Panc1 (cell line): Measurements from ENCODE around the gene KCNC1. TPM values are rescaled to one million over a fixed set of nuclear protein-coding genes. Genes with fewer than 3 reads are reported as not detected.

Experiments used
- ATAC-seq: fragments of 200-7000 bp; cut with Tn5 transposase; 2 replicates; pipeline ENCODE4 v1.9.1; 2020; ENCODE audit warnings: mild to moderate bottlenecking, moderate library complexity
- BruUV-seq: library from RNA; stranded (reverse); fragments of 400-500 nt; replicated peaks from 2 replicates; lab custom pipeline; 2021; lab: Mats Ljungman, UMichigan
- CTCF ChIA-PET: fragments of 300-600 bp; sonication (Branson Sonifier 250); formaldehyde crosslinking; loops from one replicate; lab custom pipeline; 2022; ENCODE audit warnings: antibody characterized with exemption; lab: Charles Lee
- POLR2A ChIA-PET: fragments of 300-600 bp; sonication (Branson Sonifier 250); formaldehyde crosslinking; loops from one replicate; lab custom pipeline; 2022; ENCODE audit warnings: antibody characterized with exemption; lab: Charles Lee
- DNase-seq: peaks from one replicate; pipeline ENCODE4 v3.0.0-alpha.2; 2010; ENCODE audit warnings: low read depth, low spot score
- H3K27ac ChIP-seq: 2 replicates; pipeline ENCODE4 v1.5.1; 2011; ENCODE audit warnings: mild to moderate bottlenecking, low read length, inconsistent platforms
- H3K27me3 ChIP-seq: fragments of 200-500 bp; sonication (Bioruptor generic); 2 replicates; pipeline ENCODE4 v1.6.0; 2014; ENCODE audit warnings: low read length, inconsistent platforms; ENCODE audit not compliant: control insufficient read depth, insufficient read depth
- H3K36me3 ChIP-seq: fragments of 200-500 bp; sonication (Bioruptor generic); 2 replicates; pipeline ENCODE4 v1.5.1; 2014; ENCODE audit warnings: inconsistent platforms, mild to moderate bottlenecking, low read length, moderate library complexity; ENCODE audit not compliant: control insufficient read depth, insufficient read depth
- H3K4me1 ChIP-seq: 2 replicates; pipeline ENCODE4 v1.5.1; 2011; ENCODE audit warnings: inconsistent platforms, mild to moderate bottlenecking, low read length, moderate library complexity; ENCODE audit not compliant: control insufficient read depth, insufficient read depth
- H3K4me3 ChIP-seq, 2 experiments: 2 replicates each; pipeline ENCODE4 v1.5.1; 2011 to 2012; ENCODE audit warnings: low read depth in 2 of 2, low read length in 2 of 2, mild to moderate bottlenecking in 2 of 2, inconsistent platforms in 1 of 2, moderate library complexity in 1 of 2
- H3K9me3 ChIP-seq: fragments of 200-500 bp; sonication (Bioruptor generic); 2 replicates; pipeline ENCODE4 v1.5.1; 2014; ENCODE audit warnings: low read depth, mild to moderate bottlenecking, inconsistent platforms, low read length, moderate library complexity; ENCODE audit not compliant: control insufficient read depth, insufficient read depth
- CTCF ChIP-seq: fragments of 450-650 bp; IDR thresholded peaks from 2 replicates; pipeline ENCODE4 v1.5.1; 2017; ENCODE audit warnings: mild to moderate bottlenecking
- POLR2AphosphoS5 ChIP-seq: IDR thresholded peaks from 2 replicates; pipeline ENCODE4 v1.6.1; 2012; ENCODE audit warnings: mild to moderate bottlenecking, low read depth, low read length, moderate library complexity
- REST ChIP-seq, 2 experiments: IDR thresholded peaks; 2 replicates each; pipeline ENCODE4 v1.6.1; 2011 to 2012; ENCODE audit warnings: low read depth in 2 of 2, control low read depth in 1 of 2, low read length in 1 of 2, mild to moderate bottlenecking in 1 of 2, moderate library complexity in 1 of 2; ENCODE audit not compliant: insufficient read depth in 1 of 2
- SIN3A ChIP-seq: IDR thresholded peaks from 2 replicates; pipeline ENCODE4 v1.6.1; 2012; ENCODE audit warnings: low read depth, mild to moderate bottlenecking, low read length, moderate library complexity, borderline replicate concordance; ENCODE audit not compliant: insufficient read depth
- TCF7L2 ChIP-seq: IDR thresholded peaks from 2 replicates; pipeline ENCODE4 v1.6.1; 2011; ENCODE audit warnings: mild to moderate bottlenecking, low read depth, low read length, inconsistent platforms
- in situ Hi-C: cut with HindIII; loops from 2 replicates; pipeline ENCODE4 v1.10.0; 2016; ENCODE audit warnings: low sequenced_read_pairs, low pct_unique_long_range_greater_than_20kb
- intact Hi-C: fragments of 100-400 bp; cut with micrococcal nuclease; formaldehyde crosslinking; loops from one replicate; pipeline ENCODE4 v1.10.0; 2022; ENCODE audit not compliant: unreplicated experiment
- total RNA-seq: library from RNA; stranded (reverse); gene quantifications from one replicate; pipeline ENCODE4 v1.2.1, GENCODE V29; 2021; ENCODE audit not compliant: unreplicated experiment

The KCNC1 gene
- total RNA-seq, 1 experiment from 2014 or later: 0.95 TPM

- no peaks in the 10 kb centered on the region for H3K4me1 ChIP-seq
- TF ChIP-seq TCF7L2 (no peak), REST (IDR thresholded peaks at IDR 0.05; ENCODE audit: insufficient read depth in 1 of 2, low read depth in 2 of 2, low read length in 1 of 2) (no peak), CTCF (no peak), POLR2AphosphoS5 (no peak), SIN3A (no peak)
- no peaks in the 10 kb centered on the region for H3K27me3 ChIP-seq
- ATAC-seq (no peak), DNase-seq (no peak)
- H3K9me3 ChIP-seq: no peaks in the 10 kb centered on the region
- intact Hi-C loops (no loop called here), in situ Hi-C loops (no loop called here)
- ChIA-PET CTCF (no interaction called here), POLR2A (no interaction called here)
- no peaks in the 10 kb centered on the region for H3K36me3 ChIP-seq
- H3K27ac ChIP-seq: no peak overlapping the region
- H3K4me3 ChIP-seq: no peak overlapping the region
- no TSS peak for BruUV-seq
Measured at GRCh38 chr11:17745023-17745772, 10.6 kb downstream of the KCNC1 start.

- intact Hi-C loops (no loop called here), in situ Hi-C loops (no loop called here)
- Histone ChIP-seq H3K27ac (no peak overlapping the region), H3K27me3 (0 out of 2 replicates have a peak, but pooled peaks cover 2% of the 10 kb centered on the region), H3K9me3 (no peaks in the 10 kb centered on the region), H3K4me1 (no peaks in the 10 kb centered on the region), H3K4me3 (no peak overlapping the region), H3K36me3 (no peaks in the 10 kb centered on the region)
- POLR2A ChIA-PET: no interaction called here
- no peak for TF ChIP-seq REST (IDR thresholded peaks at IDR 0.05; ENCODE audit: insufficient read depth in 1 of 2, low read depth in 2 of 2, low read length in 1 of 2)
- no peak for TF ChIP-seq TCF7L2
- TF ChIP-seq CTCF: no peak
- no peak for TF ChIP-seq SIN3A
- TF ChIP-seq POLR2AphosphoS5: no peak
- CTCF ChIA-PET: interaction anchor here (1.3 kb wide), 1 partner anchor 15 kb away, joined by 6 read pairs; no protein-coding TSS in a partner anchor
- ATAC-seq: no peak
- no peak for DNase-seq
- BruUV-seq: no TSS peak
Measured at GRCh38 chr11:17746096-17746495, 11.5 kb downstream of the KCNC1 start.
